Stimulated activated CD4-positive, alpha-beta T cell treated with anti-CD3 and anti-CD28 coated beads, TNF-alpha, amount 100 ng/mL, for 4 hours (primary cell): ENCODE measurements around the gene MLC1.

Source experiments
- DNase-seq, 3 experiments: peaks; one replicate each; pipeline ENCODE4 v3.0.0-alpha.2; 2020; ENCODE audit warnings: low read depth in 3 of 3

MLC1 gene

GRCh38 chr22:50016308-50016987 lies 68.8 kb downstream of the MLC1 start:
- DNase-seq = no peak

- no peak for DNase-seq
Observed at GRCh38 chr22:50015451-50016307, 69.5 kb downstream of the MLC1 start.

GRCh38 chr22:50014655-50015401 lies 70.4 kb downstream of the MLC1 start:
- DNase-seq = no peak

GRCh38 chr22:50014053-50014501 lies 71.1 kb downstream of the MLC1 start:
- no peak for DNase-seq

- no peak for DNase-seq
Observed at GRCh38 chr22:50012211-50013181, 72.7 kb downstream of the MLC1 start, which contains the start of gene IL17REL. TSS of gene IL17REL (minus strand) at chr22:50012765. CDS start at chr22:50012646, 119 bp downstream.

GRCh38 chr22:50011447-50012210 lies 73.6 kb downstream of the MLC1 start:
- no peak for DNase-seq

- peak; percentile 48 to 70 (median 70) for DNase-seq
Observed at GRCh38 chr22:50010676-50011446, 74.4 kb downstream of the MLC1 start.

GRCh38 chr22:50009765-50010675 lies 75.2 kb downstream of the MLC1 start:
- DNase-seq = no peak
